ENCODE data around the gene LARP4B. TPM values are rescaled to one million over a fixed set of nuclear protein-coding genes. Genes with fewer than 3 reads are reported as not detected.

Gene LARP4B
- 19.5 and 25.3 TPM in 2 replicates for total RNA-seq

GRCh38 chr10:931326-932318 lies at the start of gene LARP4B:
TSS of gene LARP4B (minus strand) at chr10:931705. CDS start at chr10:885721, 45,984 bp downstream.

Other genes with a start within 250 kb of the LARP4B start
- gene DIP2C, start 242.0 kb downstream of the LARP4B start, total RNA-seq: 8.4 and 15.3 TPM in 2 replicates
- gene GTPBP4, start 56.7 kb upstream of the LARP4B start, total RNA-seq: 34.0 and 46.1 TPM in 2 replicates
- gene IDI2, start 94.2 kb upstream of the LARP4B start, total RNA-seq: not detected in 2 replicates
- gene IDI1, start 117.4 kb upstream of the LARP4B start, total RNA-seq: 124 and 165 TPM in 2 replicates
- 9.8 and 13.0 TPM in 2 replicates for gene WDR37, start 124.7 kb upstream of the LARP4B start, total RNA-seq